PFSK-1 (cell line): Measurements from ENCODE around the gene SWAP70.

ENCODE experiments used
- POLR2AphosphoS5 ChIP-seq: IDR thresholded peaks from 2 replicates; pipeline ENCODE4 v1.6.1; 2012; ENCODE audit warnings: low read depth, mild to moderate bottlenecking, control low read depth, low read length, moderate library complexity
- SIN3A ChIP-seq: IDR thresholded peaks from 2 replicates; pipeline ENCODE4 v1.6.1; 2012; ENCODE audit warnings: mild to moderate bottlenecking, low read length, moderate library complexity, borderline replicate concordance; ENCODE audit not compliant: insufficient read depth
- TAF1 ChIP-seq: IDR thresholded peaks from 2 replicates; pipeline ENCODE4 v1.6.1; 2012; ENCODE audit warnings: low read length, control low read depth, borderline replicate concordance; ENCODE audit not compliant: insufficient read depth
- TF ChIP-seq, protein P1 (sequence below), 2 experiments: IDR thresholded peaks; 2 replicates each; pipeline versions ENCODE4 v1.6.1 to v1.8.0; 2011 to 2012; ENCODE audit warnings: low read depth in 2 of 2, low read length in 2 of 2, control low read depth in 1 of 2, inconsistent platforms in 1 of 2, mild to moderate bottlenecking in 1 of 2, moderate library complexity in 1 of 2; ENCODE audit not compliant: insufficient read depth in 1 of 2

DNA sequence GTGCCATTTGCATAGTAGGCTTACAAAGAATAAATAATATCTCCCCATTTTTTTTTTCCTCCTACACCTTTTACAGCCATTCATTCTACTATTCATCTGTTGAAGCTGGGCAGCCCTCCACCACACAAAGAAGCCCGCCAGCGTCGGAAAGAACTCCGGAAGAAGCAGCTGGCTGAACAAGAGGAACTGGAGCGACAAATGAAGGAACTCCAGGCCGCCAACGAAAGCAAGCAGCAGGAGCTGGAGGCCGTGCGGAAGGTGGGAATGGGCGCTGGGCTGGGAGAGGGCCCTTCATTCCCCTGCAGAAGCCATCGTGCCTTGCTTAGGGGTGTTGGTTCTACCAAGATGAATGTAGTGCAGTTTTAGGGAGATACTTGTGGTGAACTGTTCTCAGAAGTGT is 68.6 kb downstream of the SWAP70 start:
- TF ChIP-seq TAF1: no peak
- TF ChIP-seq SIN3A: no peak
- TF ChIP-seq POLR2AphosphoS5: no peak
- TF ChIP-seq, protein P1, sequence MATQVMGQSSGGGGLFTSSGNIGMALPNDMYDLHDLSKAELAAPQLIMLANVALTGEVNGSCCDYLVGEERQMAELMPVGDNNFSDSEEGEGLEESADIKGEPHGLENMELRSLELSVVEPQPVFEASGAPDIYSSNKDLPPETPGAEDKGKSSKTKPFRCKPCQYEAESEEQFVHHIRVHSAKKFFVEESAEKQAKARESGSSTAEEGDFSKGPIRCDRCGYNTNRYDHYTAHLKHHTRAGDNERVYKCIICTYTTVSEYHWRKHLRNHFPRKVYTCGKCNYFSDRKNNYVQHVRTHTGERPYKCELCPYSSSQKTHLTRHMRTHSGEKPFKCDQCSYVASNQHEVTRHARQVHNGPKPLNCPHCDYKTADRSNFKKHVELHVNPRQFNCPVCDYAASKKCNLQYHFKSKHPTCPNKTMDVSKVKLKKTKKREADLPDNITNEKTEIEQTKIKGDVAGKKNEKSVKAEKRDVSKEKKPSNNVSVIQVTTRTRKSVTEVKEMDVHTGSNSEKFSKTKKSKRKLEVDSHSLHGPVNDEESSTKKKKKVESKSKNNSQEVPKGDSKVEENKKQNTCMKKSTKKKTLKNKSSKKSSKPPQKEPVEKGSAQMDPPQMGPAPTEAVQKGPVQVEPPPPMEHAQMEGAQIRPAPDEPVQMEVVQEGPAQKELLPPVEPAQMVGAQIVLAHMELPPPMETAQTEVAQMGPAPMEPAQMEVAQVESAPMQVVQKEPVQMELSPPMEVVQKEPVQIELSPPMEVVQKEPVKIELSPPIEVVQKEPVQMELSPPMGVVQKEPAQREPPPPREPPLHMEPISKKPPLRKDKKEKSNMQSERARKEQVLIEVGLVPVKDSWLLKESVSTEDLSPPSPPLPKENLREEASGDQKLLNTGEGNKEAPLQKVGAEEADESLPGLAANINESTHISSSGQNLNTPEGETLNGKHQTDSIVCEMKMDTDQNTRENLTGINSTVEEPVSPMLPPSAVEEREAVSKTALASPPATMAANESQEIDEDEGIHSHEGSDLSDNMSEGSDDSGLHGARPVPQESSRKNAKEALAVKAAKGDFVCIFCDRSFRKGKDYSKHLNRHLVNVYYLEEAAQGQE (IDR thresholded peaks at IDR 0.05; ENCODE audit: insufficient read depth in 1 of 2, low read depth in 2 of 2, low read length in 2 of 2): no peak
